Fibroblast of gingiva (primary cell): ENCODE results near the gene CD70.
"Not testable (repeated sequence)": the region's sequence is repeated elsewhere in the genome, so short reads cannot be mapped to it uniquely, and the experiment has no call there.

Source experiments
- DNase-seq: peaks from one replicate; pipeline ENCODE4 v3.0.0-alpha.2; 2011; ENCODE audit warnings: low read depth

The CD70 gene

GRCh38 chr19:6597471-6598253 lies 6.7 kb upstream of the CD70 start:
- DNase-seq, result not testable (repeated sequence)

- DNase-seq, result no peak
These were observed 5.7 kb upstream of the CD70 start for GRCh38 chr19:6596621-6597020.

GRCh38 chr19:6593651-6594416 lies 2.9 kb upstream of the CD70 start:
- no peak for DNase-seq

GRCh38 chr19:6590258-6590826 lies 608 bp downstream of the CD70 start:
- DNase-seq, result no peak

- DNase-seq, result no peak
These were observed 1.2 kb downstream of the CD70 start for GRCh38 chr19:6589711-6590257.

GRCh38 chr19:6588508-6589345 lies 2.2 kb downstream of the CD70 start:
- no peak for DNase-seq

GRCh38 chr19:6587998-6588507 lies 2.9 kb downstream of the CD70 start:
- no peak for DNase-seq

GRCh38 chr19:6587093-6587820 lies 3.7 kb downstream of the CD70 start:
- no peak for DNase-seq

GRCh38 chr19:6586726-6587092 lies 4.2 kb downstream of the CD70 start:
- no peak for DNase-seq

- DNase-seq, result no peak
These were observed 4.9 kb downstream of the CD70 start for GRCh38 chr19:6586056-6586455.

GRCh38 chr19:6582515-6583484 lies 8.2 kb downstream of the CD70 start:
- DNase-seq, result not testable (repeated sequence)

GRCh38 chr19:6580313-6580712 lies 10.6 kb downstream of the CD70 start:
- DNase-seq, result no peak

- DNase-seq, result no peak
These were observed 11.3 kb downstream of the CD70 start for GRCh38 chr19:6579450-6580178.

GRCh38 chr19:6577476-6578125 lies 13.3 kb downstream of the CD70 start:
- no peak for DNase-seq

GRCh38 chr19:6576869-6577475 lies 14.0 kb downstream of the CD70 start:
- DNase-seq, result no peak

GRCh38 chr19:6573350-6573749 lies 17.6 kb downstream of the CD70 start:
- DNase-seq, result no peak

GRCh38 chr19:6572217-6572616 lies 18.7 kb downstream of the CD70 start:
- no peak for DNase-seq

GRCh38 chr19:6571167-6571566 lies 19.8 kb downstream of the CD70 start:
- no peak for DNase-seq
